ENCODE data around the gene MUCL3. TPM values are rescaled to one million over a fixed set of nuclear protein-coding genes. Genes with fewer than 3 reads are reported as not detected.

MUCL3 gene
- total RNA-seq, 4 donors from 2014 or later = 0.18 TPM; not detected in 3

GRCh38 chr6:30894381-30894780 lies 46.4 kb upstream of the MUCL3 start:
- TF ChIP-seq POLR2A (IDR thresholded peaks at IDR 0.05) (no peak), CTCF (IDR thresholded peaks at IDR 0.05) (no peak)
- peaks cover 0 to 98% (median 0%) of the 10 kb centered on the region in 3 donors for H3K36me3 ChIP-seq
- no peaks in the 10 kb centered on the region for H3K27me3 ChIP-seq

GRCh38 chr6:30894935-30895334 lies 45.8 kb upstream of the MUCL3 start:
- H3K4me3 ChIP-seq = no peak overlapping the region
- DNase-seq = no peak
- H3K36me3 ChIP-seq = peaks cover 0 to 98% (median 0%) of the 10 kb centered on the region in 3 donors
- TF ChIP-seq CTCF (IDR thresholded peaks at IDR 0.05) = no peak
- TF ChIP-seq POLR2A (IDR thresholded peaks at IDR 0.05) = no peak
- no peaks in the 10 kb centered on the region for H3K4me1 ChIP-seq
- H3K27me3 ChIP-seq = no peaks in the 10 kb centered on the region
- no peak overlapping the region for H3K27ac ChIP-seq
- no peaks in the 10 kb centered on the region for H3K9me3 ChIP-seq

More at GRCh38 chr6:30894381-30894780, 46.4 kb upstream of the MUCL3 start:
- Histone ChIP-seq H3K9me3 (no peaks in the 10 kb centered on the region), H3K27ac (no peak overlapping the region), H3K4me1 (no peaks in the 10 kb centered on the region), H3K4me3 (no peak overlapping the region)
- DNase-seq = no peak

- Histone ChIP-seq H3K36me3 (peaks cover 0 to 94% (median 0%) of the 10 kb centered on the region in 3 donors), H3K9me3 (no peaks in the 10 kb centered on the region), H3K4me1 (no peaks in the 10 kb centered on the region), H3K27ac (no peak overlapping the region), H3K27me3 (no peaks in the 10 kb centered on the region), H3K4me3 (no peak overlapping the region)
- DNase-seq = no peak
- TF ChIP-seq CTCF (IDR thresholded peaks at IDR 0.05) (no peak), POLR2A (IDR thresholded peaks at IDR 0.05) (no peak)
Measured at GRCh38 chr6:30895343-30895742, 45.4 kb upstream of the MUCL3 start.

GRCh38 chr6:30896541-30896940 lies 44.2 kb upstream of the MUCL3 start:
- no peaks in the 10 kb centered on the region for H3K4me1 ChIP-seq
- no peaks in the 10 kb centered on the region for H3K27me3 ChIP-seq
- TF ChIP-seq CTCF (IDR thresholded peaks at IDR 0.05) = no peak
- no peak for TF ChIP-seq POLR2A (IDR thresholded peaks at IDR 0.05)
- H3K27ac ChIP-seq = no peak overlapping the region
- no peaks in the 10 kb centered on the region for H3K9me3 ChIP-seq
- no peak overlapping the region for H3K4me3 ChIP-seq
- peaks cover 0 to 84% (median 0%) of the 10 kb centered on the region in 3 donors for H3K36me3 ChIP-seq
- DNase-seq = no peak

- H3K9me3 ChIP-seq = no peaks in the 10 kb centered on the region
- DNase-seq = no peak
- H3K27me3 ChIP-seq = no peaks in the 10 kb centered on the region
- no peak overlapping the region for H3K4me3 ChIP-seq
- TF ChIP-seq POLR2A (IDR thresholded peaks at IDR 0.05) (no peak), CTCF (IDR thresholded peaks at IDR 0.05) (no peak)
- peaks cover 0 to 71% (median 0%) of the 10 kb centered on the region in 3 donors for H3K36me3 ChIP-seq
- peaks cover 0 to 5% (median 2%) of the 10 kb centered on the region in 4 donors for H3K4me1 ChIP-seq
- no peak overlapping the region for H3K27ac ChIP-seq
Measured at GRCh38 chr6:30897882-30898281, 42.9 kb upstream of the MUCL3 start.
